Gastrocnemius medialis (tissue), 4 donors: ENCODE measurements around the gene RPS6KL1.

Source experiments
- CTCF ChIP-seq, 5 experiments: fragments of 450-650 bp in 3 of 5; fragments of 200-600 bp in 2 of 5; sonication (generic) in 2 of 5; IDR thresholded peaks in 4 of 5; conservative IDR thresholded peaks in 1 of 5; 1 replicate in 4 of 5; 2 replicates in 1 of 5; pipeline ENCODE4 v1.5.1; 2016 to 2019; ENCODE audit warnings: antibody characterized with exemption in 5 of 5, mild to moderate bottlenecking in 3 of 5, moderate library complexity in 3 of 5
- POLR2A ChIP-seq, 2 donors: fragments of 450-650 bp; IDR thresholded peaks; one replicate each; pipeline ENCODE4 v1.6.1; 2017; ENCODE audit warnings: antibody characterized with exemption in 2 of 2, mild to moderate bottlenecking in 2 of 2, moderate library complexity in 2 of 2

DNA sequence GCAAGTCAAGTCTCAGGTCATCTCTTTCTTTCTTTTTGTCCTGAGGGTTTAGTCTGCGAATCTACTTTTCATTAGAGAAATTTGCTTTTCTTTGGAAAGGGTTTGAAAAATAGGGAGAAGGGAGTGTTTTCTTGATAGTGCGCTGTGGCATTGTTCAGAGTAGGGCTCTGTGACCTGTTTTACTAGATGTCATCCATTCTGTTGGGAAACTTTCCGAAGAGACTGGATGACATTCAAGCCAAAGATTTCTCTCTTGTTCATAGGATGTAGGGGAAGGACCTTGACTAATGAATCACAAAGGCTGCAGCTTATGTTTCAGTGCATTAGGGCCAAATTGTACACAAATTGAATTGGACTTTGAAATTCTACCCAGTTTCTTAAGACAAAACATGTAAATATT, 26.7 kb downstream of the RPS6KL1 start:
- no peak for TF ChIP-seq CTCF (IDR thresholded peaks at IDR 0.05 in 4 of 5, conservative IDR thresholded peaks at IDR 0.05 in 1 of 5)
- no peak for TF ChIP-seq POLR2A (IDR thresholded peaks at IDR 0.05)
